ENCODE measurements around the gene AK3.
"Not testable (repeated sequence)": the region's sequence is repeated elsewhere in the genome, so short reads cannot be mapped to it uniquely, and the experiment has no call there.

Gene AK3

DNA sequence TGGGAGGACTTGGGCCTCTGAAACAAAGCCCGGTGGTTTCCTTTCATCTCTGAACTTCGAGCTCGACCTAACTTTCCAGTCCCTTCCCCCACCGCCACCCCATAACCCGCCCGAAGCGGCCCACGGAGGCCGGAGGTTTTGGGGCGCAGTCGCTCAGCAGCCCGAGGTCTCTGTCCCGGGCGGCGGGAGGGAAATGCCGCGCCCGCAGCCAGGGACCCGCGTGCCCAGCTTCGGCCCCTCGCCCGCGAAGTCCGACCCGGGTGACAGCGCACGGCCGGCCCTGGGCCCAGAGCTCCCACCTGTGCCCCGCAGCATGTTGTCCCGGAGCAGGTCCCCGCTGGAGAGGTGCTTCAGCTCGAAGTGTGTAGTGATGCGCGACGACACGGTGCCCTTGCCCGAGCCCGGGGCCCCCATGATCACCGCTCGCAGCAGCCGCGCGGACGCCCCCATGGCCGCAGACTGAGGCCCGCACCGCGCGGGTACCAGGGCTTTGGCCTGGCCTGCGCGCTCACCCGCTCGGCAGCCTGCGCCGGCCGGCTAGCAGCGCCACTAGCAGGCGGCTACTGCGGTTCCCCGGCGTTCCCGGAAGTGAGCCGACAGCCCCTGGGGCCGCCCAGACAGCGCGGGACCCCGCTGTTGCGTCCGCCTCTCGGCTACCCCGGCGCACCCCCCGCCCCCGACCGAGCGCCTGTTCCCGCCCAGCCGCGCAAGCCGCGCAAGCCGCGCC, at the start of gene AK3:
TSS of gene AK3 (minus strand) at position 565 of the 727 bp plus-strand sequence. CDS start at position 450, 115 bp downstream.
- DNase-seq: peak; percentile 86 to 88

DNA sequence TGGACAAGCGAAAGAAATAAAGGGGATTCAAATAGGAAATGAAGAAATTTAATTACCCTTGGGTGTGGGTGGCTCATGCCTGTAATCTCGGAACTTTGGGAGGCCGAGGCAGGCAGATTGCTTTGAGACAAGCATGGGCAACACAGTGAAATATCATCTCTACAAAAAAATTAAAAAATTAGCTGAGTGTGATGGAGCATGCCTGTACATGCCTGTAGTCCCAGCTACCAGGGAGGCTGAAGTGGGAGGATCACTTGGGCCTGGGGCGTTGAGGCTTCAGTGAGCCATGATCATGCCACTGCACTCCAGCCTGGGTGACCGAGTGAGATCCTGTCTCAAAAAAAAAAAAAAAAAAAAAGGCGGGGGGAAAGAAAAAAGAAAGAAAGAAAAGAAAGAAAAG, 47.7 kb upstream of the AK3 start:
- DNase-seq: no peak

DNA sequence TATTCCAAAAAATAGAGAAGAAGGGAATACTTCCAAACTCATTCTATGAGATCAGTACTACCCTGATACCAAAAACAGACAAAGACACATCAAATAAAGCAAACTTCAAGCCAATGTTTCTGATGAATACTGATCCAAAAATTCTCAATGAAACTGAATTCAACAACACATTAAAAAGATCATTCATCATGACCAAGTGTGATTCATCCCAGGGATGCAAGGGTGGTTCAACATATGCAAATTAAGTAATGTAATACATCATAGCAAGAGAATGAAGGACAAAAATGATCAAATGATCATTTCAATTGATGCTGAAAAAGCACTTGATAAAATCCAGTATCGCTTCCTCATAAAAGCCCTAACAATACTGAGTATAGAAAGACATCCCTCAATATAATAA, 46.9 kb upstream of the AK3 start:
- DNase-seq: no peak

DNA sequence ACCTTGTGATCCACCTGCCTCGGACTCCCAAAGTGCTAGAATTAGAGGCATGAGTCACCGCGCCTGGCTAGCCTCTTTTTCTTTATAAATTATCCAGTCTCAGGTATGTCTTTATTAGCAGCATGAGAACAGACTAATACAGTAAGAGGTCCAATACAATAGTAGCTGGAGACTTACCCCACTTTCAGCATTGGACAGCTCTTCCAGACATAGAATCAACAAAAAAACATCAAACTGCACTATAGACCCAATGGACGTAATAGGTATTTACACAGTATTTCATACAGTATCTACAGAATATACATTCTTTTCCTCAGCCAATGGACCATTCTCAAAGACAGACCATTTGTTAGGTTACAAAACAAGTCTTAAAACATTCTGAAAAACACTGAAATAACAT, 45.6 kb upstream of the AK3 start:
- DNase-seq: no peak

DNA sequence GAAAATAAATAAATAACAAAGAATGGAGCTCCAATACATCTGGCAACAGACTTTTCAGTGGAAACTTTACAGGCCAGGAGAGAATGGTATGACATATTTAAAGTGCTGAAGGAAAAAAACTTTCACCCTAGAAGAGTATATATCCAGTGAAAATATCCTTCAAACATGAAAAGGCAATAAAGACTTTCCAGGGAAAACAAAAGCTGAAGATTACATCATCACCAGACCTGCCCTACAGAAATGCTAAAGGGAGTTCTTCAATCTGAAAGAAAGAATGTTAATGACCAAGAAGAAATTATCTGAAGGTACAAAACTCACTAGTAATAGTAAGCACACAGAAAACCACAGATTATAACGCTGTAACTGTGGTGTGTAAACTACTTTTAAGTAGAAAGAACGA, 43.4 kb upstream of the AK3 start:
- DNase-seq: no peak

DNA sequence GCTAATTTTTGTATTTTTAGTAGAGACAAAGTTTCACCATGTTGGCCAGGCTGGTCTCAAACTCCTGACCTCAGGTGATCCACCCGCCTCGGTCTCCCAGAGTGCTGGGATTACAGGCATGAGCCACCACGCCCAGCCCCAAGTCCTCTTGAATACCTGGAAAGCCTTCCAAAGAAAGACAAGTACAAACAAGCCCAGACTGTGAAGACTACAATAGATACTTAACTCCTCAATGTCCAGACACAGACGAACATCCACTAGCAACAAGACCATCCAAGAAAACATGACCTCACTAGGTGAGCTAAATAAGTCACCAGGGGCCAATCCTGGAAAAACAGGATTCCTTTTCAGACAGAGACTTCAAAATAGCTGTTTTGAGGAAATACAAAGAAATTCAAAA, 42.2 kb upstream of the AK3 start:
- not testable (repeated sequence) for DNase-seq

DNA sequence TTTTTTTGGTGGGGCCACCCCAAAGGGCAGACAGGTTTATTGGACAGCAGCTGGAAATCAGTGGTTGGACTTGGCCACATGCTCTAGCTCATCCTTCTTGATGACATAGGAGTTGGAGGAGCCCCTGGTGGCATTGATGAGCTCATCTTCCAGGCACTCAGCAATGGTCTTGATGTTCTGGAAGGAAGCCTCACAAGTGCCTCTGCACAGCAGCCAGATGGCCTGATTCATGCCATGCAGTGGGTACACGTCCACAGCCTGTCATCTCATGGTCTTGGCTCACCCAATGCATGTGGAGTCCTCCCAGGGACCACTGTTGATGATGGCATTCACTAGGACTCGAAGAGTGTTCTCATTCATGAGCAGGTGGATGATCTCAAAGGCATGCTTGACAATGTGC, 40.4 kb upstream of the AK3 start:
- no peak for DNase-seq

DNA sequence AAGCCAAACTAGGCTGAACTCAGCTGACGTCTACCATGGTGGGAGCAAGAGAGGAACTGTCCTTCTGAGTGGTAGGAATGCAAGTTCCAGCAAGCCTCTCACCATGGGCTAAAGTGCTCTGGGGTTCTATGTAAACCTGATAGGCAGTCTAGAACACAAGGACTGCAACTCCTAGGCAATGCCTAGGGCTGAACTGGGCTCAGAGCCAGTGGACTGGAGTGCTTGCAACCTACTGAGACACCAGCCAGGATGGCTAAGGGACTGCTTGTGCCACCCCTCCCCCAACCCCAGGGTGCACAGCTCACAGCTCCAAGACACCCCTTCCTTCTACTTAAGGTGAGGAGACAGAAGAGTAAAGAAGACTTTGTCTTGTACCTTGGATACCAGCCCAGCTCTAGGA, 39.6 kb upstream of the AK3 start:
- no peak for DNase-seq

DNA sequence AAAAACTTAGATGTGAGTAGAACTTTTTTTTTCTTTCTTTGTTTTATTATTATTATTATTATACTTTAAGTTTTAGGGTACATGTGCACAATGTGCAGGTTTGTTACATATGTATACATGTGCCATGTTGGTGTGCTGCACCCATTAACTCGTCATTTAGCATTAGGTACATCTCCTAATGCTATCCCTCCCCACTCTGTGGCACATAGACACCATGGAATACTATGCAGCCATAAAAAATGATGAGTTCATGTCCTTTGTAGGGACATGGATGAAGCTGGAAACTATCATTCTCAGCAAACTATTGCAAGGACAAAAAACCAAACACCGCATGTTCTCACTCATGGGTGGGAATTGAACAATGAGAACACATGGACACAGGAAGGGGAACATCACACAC, 34.0 kb upstream of the AK3 start:
- DNase-seq: not testable (repeated sequence)

DNA sequence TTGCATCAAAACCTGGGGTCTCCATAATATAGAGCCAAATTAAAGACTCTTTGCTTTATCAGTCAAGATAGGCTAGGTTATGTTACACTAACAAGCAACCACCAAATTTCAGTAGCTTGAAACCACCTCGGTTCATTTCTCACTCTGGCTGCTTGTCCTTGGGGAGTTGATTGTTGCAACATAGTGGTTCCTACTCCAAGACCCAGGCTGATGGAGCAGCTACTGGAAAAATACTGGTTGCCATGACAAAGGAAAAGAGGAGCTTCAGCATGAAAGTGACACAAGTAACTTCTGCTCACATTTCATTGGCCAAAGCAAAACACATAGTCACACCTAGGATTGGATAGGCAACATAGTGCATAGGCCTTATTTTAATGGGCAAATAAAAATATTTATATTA, 33.2 kb upstream of the AK3 start:
- no peak for DNase-seq

DNA sequence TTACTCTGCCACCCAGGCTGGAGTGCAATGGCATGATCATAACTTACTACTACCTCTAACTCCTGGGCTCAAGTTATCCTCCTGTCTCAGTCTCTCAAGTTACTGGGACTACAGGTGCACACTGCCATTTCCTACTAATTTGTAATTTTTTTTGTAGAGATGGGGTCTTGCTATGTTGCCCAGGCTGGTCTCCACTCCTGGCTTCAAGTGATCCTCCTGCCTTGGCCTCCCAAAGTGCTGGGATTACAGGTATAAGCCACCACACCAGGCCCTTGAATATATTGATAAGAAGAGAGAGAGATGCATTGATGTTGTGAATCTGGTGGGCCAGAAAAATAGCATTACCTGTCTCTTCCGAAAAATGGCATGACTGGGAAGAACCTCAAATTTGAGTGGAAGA, 30.8 kb upstream of the AK3 start:
- DNase-seq: no peak

DNA sequence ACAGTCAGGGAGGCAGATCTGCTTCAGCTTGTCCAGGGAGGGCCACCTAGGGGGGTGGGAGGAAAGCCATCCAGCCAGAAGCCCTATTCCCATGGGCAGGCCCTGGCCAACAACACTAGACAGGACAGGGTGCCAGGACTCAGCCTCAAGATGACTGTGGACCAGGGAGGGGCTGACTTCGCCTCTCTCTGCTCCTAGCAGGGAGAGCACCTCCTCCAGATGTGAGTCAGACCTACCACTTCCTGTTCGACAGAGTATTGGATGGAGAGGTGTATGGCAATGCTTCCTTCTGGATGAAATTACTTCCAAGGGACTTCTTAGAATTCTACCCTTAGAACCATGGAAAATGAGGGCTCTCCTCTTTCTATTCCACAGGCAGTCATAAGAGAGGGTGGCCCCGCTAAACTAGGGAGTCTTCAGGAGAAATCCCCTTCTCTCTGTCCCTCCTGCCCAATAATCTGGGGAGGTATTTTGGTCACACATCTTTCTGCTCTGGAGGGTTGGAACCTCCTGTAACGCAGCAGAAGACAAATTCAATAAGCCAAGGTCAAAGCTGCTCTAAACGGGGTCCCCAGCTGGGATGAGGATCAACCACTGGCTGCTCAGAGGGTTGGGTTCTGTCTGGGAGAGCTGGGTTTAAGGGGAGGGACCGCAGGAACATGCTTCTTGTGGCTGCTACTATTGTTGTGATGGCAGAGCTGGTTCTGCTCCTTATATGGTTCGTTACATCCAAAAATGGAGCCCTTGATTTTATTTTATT, 28.5 kb upstream of the AK3 start:
- no peak for DNase-seq

DNA sequence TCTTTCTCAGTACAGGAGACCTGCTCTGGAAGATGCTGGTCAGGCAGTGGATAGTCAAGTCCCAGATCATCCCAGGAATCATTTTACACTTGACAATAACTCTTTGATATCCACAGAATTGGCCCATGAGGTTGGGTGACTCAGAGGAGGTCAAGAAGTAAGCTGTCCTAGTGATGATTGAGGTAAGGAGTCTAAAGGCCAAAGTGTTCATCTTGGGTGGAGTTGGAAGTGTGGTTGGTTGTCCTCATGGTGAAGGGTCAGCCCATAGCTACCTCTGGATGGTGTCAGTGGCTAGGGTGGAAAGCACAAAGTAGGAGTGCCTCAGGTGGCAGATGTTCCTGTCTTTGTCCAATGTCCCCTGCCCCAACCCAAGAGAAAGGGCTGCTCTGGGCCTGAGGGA, 27.7 kb upstream of the AK3 start:
- no peak for DNase-seq

DNA sequence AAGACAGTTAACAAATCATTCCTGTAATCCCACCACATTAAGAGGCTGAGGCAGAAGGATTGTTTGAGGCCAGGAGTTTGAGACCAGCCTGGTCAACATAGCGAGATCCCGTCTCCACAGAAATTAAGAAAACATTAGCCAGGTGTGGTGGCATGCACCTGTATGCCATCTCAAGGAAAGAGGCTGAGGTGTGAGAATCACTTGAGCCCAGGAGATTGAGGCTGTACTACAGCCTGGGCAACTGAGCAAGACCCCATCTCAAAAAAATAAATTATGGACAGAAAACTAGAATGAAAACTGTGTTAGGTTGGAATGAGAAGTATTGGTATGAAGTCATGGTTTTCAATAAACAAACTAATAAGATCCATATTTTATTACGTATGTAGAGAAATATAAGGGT, 23.0 kb upstream of the AK3 start:
- DNase-seq: no peak

DNA sequence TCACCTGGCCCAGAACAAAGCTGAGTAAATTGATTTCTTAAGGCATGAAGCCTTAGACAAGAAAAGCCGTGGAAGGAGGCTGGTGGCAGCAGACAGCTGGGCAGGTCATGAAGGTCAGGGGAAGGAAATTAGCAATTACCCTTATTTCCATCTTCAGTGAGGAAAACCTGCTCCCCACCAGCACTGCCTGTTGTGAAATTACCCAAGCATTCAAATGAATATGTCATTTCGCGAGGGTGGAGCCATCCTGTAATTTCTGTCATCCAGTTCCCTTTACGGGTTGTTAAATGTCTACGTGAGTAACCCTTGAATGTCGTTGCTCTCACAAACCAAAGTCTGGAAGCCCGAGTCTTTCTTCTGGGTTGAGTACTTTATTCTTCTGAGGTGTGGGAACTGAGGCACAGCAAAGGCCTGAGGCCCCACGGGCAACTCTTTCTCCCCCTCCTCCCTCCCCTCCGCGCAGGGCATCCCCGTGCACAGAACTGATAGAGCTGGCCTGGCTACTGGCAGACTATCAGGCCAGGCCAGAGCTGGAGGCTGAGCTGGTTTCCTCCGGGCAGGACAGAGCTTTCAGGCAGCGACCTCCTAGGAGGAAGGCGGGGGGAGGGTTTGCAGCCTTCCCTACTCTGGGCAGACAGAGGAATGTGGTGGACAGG, 22.0 kb upstream of the AK3 start:
- peak; percentile 10 to 48 for DNase-seq

DNA sequence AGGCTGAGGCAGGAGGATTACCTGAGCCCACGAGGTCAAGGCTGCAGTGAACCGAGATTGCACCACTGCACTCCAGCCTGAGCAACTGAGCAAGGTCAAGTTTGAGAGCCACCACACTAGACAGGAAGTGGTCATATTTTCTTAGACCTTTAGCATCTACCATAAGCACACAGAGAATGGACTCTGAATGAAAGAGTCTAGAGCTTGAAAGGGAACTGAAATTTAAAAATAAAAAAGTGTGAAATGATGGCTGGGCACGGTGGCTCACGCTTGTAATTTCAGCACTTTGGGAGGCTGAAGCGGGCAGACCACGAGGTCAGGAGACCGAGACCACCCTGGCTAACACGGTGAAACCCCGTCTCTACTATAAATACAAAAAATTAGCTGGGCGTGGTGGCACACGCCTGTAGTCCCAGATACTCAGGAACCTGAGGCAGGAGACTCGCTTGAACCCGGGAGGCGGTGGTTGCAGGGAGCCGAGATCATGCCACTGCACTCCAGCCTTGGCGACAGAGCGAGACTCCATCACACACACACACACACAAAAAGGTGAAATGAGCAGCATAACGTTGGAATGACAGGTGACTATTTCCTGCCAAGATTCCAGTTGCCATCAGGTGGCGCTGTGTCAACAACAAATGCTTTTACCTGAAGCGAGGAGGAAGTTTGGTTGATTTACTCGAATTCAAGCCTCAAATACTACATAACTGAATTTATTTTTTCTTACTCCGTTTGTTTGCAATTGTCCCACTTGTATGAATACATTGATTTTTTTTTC, 21.3 kb upstream of the AK3 start:
- DNase-seq: peak; percentile 77 to 82

DNA sequence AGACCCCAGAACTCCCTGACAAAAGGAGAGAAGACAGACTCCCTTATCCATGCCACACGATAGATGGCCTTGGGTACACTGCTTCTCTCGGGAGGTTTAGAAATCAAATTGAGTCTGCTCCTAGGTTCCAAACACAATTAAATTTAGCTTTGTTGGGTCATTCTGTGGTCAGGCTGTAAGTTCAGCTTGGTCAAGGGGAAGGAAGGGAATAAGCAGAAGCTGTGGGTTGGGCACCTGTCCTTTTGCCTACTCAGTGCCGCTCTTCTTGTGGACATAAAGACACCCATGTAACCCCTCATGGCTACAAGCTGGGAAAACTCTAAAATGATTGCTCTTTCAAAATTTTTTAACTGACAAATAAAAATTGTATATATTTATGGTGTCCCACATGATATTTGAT, 19.1 kb upstream of the AK3 start:
- DNase-seq: peak in 1 of 2 donors; percentile 28

DNA sequence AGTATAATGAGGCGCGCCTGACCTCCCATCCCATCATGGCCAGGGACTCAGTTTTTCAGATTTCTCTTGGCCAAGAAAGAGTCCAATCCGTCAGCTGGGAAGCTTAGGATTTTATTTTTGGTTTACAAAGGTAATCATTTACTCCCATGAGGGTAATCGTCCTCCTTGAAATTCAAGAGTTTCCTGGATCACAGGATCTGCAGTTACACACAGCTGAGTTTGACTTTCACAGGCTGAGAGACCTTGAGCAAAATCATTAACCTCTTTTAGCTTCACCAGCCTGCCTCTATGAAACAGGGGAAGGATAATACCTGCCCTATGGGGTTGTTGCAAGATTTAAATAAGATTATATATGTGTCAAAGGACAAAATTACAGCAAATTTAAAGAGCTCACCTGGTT, 15.4 kb upstream of the AK3 start:
- DNase-seq: no peak

DNA sequence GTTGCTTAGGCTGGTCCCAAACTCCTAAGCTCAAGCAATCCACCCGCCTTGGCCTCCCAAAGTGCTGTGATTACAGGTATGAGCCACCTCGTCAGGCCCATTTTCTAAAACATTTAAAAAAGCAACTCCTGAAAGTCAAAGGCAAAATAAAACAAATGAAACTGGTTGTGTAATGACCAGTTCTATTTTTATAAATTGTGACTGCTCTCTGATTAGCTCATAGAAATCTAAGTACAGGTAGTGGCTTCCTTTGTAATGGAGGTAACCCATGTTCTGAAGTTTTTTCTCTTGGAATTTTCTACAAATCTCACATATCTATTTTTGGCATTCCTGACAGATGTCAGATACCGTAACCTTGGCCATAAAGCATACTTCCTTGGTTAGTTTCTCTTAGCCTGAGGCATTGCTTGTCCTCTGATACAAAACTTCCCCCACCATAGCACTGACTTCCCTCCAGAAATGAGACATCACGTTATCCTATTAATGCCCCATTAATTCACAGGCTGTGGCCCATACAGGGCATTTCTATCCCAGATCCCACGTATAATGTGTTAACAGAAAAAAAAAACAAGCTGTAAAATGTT, 14.1 kb upstream of the AK3 start:
- DNase-seq: no peak

DNA sequence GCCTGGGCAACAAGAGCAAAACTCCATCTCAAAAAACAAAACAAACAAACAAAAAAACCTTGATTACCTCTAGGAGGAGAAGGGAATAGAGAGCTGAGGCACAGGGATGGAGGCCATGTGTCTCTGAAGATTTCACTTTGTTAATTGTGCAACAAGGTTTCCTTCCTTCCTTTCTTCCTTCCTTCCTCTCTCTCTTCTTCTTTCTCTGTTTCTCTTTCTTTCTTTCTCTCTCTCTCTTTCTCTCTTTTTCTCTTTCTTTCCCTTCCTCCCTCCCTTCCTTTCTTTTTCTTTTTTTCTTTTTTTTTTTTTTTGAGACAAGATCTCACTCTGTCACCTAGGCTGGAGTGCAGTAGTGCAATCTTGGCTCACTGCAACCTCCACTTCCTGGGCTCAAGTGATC, 13.5 kb upstream of the AK3 start:
- DNase-seq: not testable (repeated sequence)

DNA sequence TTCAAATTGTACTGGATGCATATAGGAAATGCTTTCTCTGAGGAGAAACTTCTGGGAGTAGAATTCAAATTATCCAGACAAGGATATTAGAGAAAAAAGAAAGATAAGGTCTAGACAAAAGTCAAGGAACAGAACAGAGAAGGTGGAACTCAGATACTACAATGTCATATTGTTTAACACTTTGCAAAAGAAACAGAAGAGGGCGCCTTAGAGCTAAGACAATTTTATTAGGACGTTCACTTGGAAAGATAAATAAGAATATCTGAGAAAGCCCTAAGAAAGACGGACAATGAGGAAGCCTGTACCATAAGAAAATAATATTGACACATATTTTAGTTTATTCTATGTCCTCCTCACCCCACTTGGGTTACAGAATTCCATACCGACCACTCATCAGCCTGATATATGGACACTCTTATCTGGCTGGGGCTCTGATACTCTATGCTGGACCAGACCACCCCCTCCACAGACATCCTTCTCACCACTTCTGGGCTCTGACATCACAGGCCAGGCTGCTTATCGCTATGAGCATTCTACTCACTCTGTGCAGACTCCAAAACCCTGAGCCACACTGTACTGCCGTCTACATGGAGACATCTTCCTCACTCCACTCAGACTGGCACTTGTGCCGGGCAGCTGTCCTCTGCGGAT, 9.1 kb upstream of the AK3 start:
- peak in 1 of 2 donors; percentile 56 for DNase-seq

DNA sequence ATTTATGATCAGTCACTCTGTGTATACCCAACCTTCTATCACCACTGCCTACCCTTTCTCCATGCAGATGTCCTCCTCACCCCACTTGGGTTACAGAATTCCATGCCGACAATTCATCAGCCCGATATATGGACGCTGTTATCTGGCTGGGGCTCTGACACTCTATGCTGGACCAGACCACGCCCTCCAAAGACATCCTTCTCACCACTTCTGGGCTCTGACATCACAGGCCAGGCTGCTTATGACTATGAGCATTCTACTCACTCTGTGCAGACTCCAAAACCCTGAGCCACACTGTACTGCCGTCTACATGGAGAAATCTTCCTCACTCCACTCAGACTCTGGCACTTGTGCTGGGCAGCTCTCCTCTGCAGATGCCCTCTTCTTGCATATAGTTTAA, 7.6 kb upstream of the AK3 start:
- DNase-seq: no peak

Data from CD4-positive, alpha-beta T cell treated with Interleukin-1 beta for 1 hour (primary cell).